Stimulated activated naive CD4-positive, alpha-beta T cell treated with Interleukin-2 at 50 U/mL for 16 hours (primary cell): Measurements from ENCODE around the gene TMPRSS13.

Experiments
- DNase-seq: peaks from one replicate; lab custom pipeline; 2025; lab: John Stamatoyannopoulos, UW

TMPRSS13 gene

DNA sequence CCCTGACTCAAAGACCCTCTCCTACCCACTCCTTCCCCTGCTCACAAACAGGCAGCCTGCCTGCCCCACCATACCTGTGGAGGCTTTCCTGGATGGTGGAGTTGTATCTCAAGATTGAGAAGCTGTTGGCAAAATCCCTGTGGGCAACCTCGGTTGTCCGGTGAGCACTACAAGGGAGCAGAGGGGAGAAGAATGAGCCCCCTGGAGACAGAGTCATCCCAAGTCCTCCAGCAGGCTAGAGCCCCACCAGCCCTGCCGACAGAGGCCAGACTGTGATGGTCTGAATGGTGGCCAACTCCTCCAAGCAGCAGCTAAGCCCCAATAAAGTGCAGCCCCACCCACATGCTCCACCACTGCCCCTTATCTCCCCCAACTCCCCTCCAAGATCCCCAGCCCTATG, 17.5 kb downstream of the TMPRSS13 start:
- no peak for DNase-seq

DNA sequence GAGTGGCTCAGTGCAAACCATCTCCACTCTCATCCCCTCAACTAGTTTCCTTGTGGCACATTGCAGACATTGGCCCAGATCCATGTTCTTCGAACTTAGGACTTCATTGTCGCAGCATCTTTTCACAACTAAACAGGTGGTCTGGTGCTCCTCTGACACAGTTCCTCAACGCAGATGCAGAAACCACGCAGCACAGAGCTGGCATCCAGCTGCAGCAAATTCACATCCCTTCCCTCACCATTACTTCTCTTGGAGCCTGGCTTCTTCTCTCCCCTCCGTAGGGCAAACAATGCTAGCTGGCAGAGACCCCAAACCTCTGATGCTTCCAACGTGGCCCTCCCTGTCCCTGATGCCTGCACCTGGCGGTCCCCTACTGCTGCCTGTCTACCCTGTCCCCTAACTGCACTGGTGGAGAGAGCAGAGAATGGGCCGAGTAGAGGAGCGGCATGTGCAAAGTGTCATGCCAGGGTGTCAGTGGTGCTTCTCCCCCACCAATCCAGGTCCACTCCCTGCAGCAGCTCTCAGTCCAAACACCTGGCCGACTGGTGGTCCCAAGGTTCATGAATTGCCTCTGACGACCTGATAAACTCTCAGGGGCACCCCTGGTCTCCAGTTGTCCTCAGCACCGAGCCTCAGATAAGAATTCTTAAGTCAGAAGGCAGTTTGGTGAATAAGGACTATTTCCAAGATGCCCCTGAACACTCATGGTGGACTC, 18.1 kb downstream of the TMPRSS13 start:
- DNase-seq, result no peak

DNA sequence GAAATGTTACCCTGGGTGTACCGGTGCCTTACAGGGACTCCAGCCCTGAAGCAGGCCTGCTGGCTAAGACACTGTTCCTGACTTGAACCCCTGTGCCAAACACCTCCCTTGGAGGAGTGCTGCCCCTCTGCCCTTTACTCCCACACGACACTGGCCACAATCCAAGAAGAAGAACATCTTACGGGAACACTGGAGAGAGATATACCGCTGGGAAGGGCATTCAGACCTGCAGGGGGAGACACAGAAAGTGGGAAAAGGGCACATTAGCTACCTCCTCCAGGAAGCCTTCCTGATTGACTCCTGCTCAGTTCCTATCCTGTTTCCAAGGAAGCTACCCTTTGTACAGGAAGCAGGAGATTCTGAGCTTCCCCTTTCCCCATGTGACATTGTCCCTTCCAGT, 18.7 kb downstream of the TMPRSS13 start:
- DNase-seq, result no peak

DNA sequence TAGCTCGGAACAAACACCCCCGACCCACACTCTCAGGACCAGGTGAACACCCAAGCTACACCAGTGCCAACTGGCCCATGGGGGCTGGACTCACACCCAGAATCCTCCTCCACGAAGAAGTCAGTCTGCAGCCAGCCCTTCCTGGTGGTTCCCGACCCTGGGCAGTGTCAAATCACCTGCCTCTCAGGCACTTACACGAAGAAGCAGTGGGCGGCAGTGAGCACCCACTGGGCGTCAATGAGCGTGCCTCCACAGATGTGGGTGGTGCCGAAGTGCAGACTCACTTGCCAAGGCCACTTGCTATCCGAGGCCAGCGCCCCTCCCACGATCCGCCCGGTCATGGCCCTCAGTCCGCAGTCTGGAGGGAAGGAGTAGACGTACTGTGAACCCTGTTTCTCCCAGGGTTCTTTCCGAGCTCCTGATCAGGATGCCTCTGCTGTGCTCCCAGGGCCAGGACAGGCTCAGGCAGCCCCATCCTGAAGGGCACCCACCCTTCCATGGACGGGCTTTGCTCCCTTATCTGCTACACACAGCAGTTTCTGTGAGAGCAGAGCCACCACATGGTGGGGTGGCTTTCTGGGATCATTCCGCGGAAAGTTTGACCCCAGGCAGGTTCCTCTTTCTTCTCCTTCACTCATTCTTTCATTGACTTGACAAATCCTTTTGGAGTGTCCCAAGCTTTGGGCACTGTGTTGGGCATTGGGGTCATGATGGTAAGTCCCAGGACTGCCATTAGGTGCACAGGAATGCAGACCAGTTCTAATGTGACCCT, 19.4 kb downstream of the TMPRSS13 start:
- no peak for DNase-seq

DNA sequence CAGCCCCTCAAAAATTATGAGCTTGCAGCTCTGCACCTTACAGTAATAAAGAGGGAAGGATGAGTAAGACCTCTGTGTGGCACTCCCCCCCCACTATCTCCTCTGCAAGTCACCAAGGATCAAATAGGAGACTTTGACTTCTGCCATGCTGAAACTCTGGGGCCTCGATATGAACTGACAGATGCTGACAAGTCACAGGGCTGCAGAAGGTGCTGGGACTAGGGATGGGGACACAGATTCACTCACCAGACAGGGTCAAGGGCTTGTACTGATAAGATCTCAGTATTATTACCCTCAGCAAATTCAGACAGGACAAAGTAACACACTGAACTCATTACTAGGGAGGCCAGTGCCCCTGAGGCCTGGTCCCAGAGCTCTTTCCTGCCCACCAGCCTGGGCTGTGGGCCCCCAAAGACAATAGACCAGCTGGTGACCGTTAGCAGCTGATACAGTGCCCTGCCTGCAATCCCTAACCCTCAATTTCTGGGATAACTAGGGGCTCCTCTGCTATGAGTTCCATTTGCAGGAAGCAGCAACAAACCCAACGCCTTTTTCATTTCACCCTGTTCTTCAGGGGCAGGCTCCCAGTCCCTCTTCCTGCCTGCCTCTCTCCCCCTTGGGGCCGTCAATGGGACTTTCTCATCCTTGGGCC, 20.1 kb downstream of the TMPRSS13 start:
- DNase-seq, result no peak

DNA sequence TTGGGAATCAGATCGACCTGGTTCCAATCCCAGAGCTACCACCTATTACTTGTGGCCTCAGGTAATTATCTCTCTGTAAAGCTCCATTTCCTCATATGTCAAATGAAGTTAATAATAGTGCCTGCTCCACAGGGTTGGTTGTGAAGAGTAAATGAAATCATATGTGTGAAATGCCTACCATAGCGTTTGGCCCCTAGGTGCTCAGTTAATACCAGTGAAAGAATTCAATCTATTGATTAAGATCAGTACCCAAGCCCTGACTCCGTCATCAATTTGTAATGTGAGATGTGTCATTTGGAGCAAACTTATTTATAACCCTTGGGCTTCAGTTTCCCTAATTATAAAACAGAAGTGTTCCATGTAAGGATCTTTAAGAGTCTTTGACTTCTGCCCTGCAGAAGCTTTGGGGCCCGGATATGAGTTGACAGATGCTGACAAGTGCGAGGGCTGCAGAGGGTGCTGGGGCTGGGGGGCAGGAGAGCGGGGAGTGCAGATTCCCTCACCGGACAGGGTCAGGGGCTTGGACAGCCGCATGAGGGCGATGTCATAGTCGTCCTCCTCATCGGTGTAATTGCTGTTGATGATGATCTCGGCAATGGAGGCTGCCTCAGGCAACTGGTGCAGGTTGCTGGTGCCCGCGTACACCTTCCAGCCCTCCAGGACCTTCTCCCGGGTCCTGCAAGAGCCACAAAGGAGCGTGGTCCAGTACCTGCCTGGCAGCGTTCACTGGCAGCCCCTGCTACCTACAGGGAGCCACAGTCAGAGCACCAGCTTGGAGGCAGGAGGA, 20.9 kb downstream of the TMPRSS13 start:
- DNase-seq, result no peak

DNA sequence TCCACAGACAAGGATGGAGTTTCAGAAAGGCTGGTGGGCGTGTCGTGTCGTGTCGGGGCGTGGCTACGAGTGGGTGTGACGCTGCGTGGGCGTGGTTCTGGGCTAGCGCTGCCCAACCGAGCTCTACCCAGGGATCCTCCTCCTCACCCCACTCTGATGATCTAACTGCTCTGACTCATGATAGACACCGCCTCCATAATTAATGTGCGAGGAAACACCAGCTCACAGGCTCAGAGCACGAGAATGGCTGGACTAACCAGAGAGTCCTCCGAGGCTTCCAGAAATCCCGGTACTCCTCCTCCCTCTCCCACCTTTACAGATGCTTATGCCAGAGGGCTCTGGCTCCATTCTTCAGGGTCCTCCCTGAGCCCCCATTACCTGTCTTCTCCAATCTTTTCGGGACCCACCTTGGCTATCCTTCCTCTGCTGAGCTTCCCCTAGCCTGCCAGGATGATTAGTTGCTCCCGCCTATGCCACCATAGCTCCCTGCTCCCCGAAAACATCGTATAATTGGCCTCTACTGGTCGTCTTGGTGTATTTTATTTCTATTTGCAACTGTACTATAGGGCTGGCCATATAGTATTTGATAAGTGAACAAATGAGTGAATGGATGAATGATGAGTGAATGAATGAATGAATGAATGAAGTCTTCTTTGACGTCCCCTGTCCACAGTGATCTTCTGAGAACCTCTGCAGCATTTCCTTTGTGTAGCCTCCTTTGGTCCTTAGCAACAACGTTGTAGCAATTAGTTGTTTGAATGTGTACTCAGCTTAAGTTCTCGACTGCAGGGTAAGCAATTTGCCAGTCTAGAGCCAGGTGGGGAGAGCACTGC, 21.7 kb downstream of the TMPRSS13 start:
- peak; percentile 50 for DNase-seq

DNA sequence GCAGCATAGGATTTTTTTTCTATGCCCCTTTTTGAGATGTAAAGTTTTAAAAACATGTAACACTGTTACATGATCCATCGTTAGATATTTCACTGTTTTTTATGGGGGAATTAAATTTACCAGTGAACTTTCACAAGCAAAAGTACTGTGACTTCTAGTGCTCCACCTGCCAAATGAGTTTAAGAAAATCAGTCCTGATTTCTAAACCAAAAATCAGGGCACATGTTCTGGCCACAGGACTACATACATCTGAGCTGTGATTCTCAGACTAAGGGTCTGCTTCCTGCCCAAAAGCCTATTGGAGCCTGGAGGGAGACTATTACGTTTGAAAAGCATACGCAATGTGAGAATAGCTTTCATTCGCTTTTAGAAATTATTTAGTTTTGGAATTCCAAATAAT, 22.5 kb downstream of the TMPRSS13 start:
- DNase-seq, result no peak

DNA sequence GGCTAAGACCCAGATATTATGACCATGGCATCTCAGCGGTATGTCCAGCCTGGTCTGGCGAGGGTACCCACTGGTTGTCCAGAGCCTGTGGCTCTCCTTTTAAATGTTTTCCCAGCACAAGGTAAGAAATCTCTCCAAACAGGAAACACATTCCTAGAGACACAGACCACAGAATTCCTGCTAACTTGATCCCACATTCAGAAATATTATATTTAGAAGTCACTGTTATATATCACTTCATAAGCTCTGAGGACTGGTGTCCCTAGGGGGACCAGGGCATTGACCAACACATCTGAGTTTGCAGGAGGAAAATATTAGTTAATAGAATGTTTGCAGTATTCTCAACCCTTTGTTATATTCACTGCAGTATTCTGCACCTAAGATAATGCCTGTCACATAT, 23.1 kb downstream of the TMPRSS13 start:
- no peak for DNase-seq

DNA sequence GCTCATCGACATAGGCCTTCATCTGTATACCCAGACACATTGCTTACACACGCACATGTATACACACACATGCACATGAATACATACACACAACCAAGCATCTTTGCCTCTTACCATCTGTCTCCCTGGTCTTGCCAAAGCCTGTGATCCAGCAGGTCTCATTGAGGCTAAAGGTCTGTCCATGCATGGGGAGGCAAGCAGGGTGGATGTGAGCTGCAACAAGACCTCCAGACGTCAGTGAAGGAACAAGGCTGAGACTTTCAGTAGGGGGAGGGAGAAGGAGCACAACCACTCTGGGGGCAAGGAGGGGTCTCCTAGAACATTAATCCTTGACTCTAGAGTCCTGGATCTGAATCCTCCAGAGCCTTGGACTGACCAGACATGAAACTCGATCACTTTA, 23.7 kb downstream of the TMPRSS13 start:
- DNase-seq, result no peak

DNA sequence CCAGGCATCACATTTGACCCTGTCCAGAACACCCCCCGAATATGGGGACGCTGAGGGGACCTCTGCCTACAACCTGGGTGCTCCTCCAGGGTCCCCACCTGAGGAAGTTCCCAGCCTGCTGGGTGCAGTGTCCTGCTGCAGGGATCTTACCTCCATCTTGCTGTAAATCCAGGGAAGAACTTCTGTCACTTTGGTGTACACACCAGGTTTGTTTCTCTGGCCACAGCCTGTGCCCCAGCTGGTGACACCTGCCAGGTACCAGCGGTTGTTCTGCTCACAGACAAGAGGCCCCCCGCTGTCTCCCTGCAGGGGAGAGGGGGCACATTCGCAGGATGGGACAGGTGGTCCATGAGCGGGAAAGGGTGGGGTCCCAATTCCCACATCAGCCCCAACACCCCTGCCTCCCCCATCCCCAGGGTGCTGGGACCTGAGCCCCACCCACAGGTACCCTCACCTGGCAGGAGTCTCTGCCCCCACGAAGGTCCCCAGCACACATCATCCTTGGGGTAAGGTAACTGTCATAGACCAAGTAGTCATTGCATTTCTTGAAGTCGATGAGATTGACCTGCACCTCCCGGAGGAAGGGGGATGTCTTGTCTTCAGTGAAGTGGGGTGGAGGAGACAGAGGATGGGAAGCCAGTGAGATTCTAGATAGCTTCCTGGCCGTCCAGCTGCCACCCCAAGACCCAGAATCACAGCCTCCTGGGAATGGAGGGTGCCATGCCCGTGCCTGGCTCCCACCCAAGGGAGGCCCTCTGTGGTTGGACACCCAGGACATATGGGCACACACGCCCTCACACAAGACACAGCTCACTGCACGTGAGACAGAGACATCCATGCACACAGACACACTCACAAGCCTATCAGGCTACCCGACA, 25.5 kb downstream of the TMPRSS13 start:
- no peak for DNase-seq

DNA sequence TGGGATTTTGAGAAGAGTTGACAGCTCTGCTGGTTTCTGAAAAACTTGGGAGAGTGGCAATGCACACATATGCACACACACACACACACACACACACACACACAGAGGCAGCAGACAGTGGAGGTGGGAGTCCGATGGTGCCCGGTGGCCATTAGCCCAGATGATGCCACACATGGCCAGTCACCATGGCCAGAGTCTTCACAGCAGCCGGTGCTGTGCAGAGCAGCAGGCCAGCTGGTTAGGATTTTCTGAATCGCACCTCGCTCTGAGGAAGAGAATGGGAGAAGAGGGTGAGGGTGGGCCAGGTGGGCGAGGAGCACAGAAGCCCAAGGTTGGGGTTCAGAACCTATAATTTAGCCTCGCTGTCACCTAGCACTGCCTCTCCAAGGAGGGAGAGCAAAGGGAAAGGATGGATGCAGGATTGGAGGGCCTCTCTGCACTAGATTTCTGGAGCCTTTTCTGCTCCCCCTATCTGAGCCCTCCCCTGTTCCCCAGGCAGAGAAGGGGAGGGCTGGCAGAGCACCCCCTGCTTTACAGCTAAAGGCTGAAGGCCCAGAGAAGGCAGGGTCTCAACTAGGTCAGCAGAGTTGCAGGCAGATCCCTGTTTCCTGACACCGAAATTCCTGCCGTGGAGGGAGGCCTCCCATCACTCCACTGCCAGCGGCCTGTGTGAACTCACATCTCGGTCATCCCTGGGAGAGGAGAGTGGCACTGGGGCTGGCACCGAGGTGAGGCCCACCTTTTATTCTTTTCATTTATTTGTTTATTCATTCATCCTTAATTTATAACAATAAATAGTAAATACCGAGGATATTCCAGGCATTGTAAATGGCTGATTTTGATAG, 27.0 kb downstream of the TMPRSS13 start:
- no peak for DNase-seq

DNA sequence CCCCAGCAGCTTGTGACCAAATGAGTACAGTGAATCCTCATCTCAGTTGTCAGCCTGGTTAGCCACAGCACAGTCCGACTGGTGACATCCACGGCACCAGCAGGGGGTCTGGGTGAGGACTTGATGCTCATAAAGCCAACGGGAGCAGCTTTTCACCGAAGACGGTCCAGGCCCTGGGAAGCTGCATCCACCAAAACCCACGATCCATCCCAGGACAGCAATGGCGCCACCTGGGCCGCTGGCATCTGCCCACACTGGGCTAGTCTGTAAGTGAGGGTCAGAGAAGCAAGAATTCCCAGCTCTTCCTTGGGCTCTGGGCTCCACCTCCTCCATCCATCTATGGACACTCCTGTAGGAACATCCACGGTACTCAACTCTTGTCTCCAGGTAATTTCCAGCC, 27.6 kb downstream of the TMPRSS13 start:
- DNase-seq, result no peak

DNA sequence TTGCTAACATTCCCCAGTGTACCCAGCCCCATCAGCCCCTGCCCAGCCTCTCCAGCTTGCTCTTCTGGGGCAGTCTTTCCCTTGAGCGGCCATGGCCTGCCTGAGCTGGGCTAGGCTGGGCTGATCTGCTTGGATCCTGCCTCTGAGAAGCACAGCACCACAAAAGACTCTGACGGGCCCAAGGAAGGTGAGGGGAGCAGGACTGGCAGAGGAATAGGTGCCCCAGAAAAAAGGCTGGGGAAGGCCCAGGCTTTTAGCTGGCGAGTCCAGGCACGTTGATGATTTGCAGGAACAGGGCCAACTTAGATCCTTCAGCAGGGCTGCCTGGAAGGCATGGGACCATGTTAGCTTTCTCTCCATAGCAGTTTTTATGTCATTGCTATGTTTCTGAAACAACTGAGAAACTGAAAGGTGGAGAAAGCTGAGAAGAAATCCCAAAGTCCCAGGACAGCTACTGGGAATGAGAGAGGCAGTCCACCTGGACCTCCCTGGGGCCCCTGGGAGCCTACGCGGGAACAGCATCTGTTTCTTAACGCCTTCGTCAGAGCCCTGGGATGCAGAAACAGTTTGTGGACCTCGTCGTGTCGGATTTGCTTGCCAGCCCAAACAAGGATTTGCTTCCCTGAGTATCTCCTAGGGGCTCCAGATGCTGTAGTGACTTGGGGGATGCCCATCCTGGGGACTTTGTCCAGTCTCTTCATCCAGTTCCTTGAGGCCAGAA, 28.3 kb downstream of the TMPRSS13 start:
- no peak for DNase-seq

DNA sequence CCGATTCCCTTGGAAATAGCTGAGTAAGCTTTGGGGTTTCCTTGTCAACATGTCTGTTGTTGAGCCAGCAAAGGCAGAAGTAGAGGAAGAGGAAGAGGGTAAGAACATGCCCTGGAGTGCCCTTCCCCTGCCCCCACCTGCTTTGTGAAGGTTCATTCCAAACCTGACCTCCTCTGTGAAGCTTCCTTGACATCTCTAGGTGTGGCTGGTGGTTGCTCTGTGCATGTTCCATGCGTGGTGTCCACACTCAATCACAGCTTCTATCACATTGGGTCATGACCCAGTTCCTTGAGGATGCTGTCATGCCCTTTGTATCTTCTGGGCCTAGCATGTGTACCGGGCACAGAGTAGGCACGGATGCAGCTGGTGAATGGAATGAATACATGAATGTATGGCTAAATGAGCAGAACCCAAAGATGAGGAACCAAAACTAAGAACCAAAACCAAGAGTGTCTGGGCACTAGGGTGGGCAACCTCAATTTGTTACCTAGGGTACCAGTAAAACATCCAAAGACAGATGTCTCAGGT, 29.0 kb downstream of the TMPRSS13 start:
- no peak for DNase-seq

DNA sequence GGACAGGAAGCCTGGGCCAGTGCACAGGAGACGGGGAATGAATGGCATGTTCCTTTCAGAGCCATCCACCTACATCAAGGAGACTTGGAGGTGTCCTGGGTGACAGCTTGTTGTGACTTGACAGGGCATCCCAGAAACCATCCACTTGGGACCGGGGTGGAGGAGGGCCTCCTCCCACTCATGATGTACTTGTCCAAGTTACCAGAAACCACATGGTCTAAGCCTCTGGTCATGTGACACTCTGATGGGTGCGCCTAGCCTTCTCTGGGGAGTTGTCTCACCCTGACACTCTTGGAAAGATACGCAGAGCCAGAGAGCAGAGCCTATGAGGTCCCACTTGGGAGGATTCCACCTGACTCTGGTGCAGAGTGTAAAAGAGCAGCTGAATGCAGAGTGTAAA, 31.1 kb downstream of the TMPRSS13 start:
- no peak for DNase-seq

DNA sequence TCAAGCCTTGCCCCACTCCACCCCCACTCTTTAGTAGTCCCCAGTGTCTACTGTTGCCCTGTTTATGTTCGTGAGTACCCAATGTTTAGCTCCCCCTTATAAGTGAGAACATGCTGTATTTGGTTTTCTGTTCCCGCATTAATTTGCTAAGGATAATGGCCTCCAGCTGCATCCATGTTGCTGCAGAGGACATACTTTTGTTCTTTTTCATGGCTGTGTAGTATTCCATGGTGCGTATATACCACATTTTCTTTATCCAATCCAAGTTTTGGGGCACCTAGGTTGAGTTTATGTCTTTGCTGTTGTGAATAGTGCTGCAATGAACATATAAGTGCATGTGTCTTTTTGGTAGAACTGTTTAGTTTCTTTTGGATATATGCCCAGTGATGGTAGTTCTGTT, 36.6 kb downstream of the TMPRSS13 start:
- no peak for DNase-seq

DNA sequence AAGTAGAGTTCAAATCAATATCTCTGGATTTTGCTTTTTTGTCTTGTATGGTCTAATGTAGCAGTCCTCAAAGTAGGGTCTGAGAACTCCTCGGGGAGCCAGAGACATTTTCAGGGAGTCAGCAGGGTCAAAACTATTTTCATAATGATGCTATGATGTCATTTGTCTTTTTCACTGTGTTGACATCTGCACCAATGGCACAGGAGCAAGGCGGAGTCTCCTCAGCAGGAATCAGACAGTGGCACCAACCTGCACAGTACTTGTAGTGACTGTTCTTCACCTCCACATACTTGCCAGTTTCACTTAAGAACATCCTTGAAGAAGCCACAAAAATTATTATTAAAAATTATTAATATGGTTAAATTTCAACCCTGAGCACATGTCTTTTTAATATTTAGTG, 37.8 kb downstream of the TMPRSS13 start:
- DNase-seq, result no peak

DNA sequence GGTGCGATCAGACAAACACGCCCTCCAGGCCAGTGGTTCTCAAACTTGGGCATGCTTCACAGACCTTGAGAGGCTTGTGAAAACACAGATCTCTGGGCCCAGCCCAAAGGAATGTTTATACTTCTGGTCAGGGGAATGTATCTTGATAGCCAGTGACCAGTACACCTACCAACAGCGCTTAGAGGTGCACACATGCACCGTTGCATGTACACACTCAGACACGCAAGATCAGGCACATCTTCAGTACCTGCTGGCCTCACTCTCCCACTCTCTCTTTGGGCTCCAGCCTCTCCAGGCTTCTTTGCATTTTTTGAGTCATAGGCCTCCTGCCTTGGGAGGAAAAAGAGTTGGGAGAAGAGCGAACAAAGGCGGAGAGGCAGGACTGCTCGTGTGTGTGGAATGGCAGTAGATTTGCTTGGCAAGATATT, 41.0 kb downstream of the TMPRSS13 start:
- no peak for DNase-seq
